Activated CD4-positive, alpha-beta T cell treated with anti-CD3 and anti-CD28 coated beads, Interleukin-2, amount 50 U/mL, for 4 hours (primary cell): Measurements from ENCODE around the gene NDUFV2.
"Not testable (repeated sequence)": the region's sequence is repeated elsewhere in the genome, so short reads cannot be mapped to it uniquely, and the experiment has no call there.

Experiments used
- DNase-seq, 2 experiments: peaks; one replicate each; pipeline ENCODE4 v3.0.0-alpha.2; 2020

Gene NDUFV2

DNA sequence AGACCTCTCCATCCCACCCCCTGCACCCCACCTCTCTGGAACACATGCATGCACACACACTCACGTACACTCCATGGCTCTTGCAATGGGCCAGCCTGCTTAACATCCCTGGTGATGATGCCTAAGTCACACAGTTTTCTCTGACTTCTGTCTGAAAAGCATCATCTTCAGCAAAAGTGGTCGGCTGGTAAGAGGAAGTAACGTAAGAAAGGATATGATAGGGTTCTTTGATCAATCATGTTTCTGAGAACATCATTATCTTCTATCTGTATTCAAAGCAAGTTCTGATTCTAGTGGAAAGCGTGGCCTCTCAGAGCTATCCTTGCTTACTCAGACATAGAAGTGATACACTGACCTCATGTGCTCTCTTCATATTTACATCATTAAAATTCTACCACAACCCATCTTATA lies 11.4 kb upstream of the NDUFV2 start:
- DNase-seq: peak in 1 of 2 experiments; percentile 45

- no peak for DNase-seq
Measured at GRCh38 chr18:9092665-9093064, 9.8 kb upstream of the NDUFV2 start.

- not testable (repeated sequence) for DNase-seq
Measured at GRCh38 chr18:9093109-9093508, 9.4 kb upstream of the NDUFV2 start.

- DNase-seq: peak; percentile 68 to 78
Measured at GRCh38 chr18:9094307-9095226, 7.9 kb upstream of the NDUFV2 start.

DNA sequence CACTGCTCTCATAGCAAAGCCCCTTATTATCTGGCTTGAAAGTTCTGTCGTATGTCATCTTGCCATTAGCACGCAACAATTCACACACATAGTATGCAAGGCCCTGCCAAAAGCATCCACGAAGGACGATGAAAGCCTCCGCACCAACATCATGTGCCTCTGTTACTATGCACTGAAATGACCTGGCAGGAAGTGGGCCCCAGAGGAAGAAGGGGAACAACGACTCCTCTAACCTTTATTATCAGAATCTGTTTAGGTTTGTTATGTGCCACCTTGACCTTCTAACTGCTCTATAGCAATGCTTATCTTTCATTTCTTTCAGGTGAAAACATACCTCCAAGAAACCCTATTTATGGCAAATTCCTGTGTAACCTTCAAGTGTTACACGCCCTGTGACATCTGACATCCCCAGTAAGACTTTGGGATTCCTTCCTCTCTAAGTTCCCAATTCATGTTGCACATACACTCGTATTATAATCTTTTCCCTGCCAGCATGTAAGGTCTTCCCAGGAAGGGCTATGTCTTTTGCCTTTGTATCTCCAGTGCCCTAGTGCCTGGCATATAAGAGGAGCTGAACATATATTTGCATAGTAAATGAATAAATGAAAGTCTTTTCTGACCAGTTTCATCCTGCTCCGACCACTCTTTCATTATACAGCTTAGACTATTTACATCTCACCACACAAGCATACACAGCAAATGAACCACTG lies 7.0 kb upstream of the NDUFV2 start:
- DNase-seq: peak in 1 of 2 experiments; percentile 44

DNA sequence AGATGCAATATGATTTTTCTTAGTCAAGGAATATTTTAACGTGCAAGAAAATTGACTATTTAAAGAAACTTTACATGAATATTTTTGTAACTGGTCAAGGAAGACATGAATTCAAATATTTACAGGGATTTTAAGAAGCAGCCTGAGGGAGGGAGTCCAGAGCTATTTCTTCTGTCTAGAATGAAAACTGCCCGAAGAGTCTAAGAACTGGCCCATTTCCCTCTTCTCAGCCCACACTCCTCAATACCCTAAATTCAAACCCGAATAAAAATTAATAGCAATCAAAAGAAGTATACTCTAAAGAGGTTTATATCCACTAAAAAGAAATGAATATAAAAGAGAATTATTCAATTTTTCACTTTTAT lies 6.5 kb upstream of the NDUFV2 start:
- no peak for DNase-seq

- DNase-seq: no peak
Measured at GRCh38 chr18:9096685-9097084, 5.8 kb upstream of the NDUFV2 start.

GRCh38 chr18:9097349-9097748 lies 5.2 kb upstream of the NDUFV2 start:
- DNase-seq: no peak

GRCh38 chr18:9100796-9101195 lies 1.7 kb upstream of the NDUFV2 start:
- DNase-seq: no peak

GRCh38 chr18:9101730-9102507 lies 580 bp upstream of the NDUFV2 start:
- DNase-seq: no peak

GRCh38 chr18:9103376-9103873 lies 926 bp downstream of the NDUFV2 start:
- DNase-seq: no peak

GRCh38 chr18:9104244-9104901 lies 1.9 kb downstream of the NDUFV2 start:
- DNase-seq: no peak

DNA sequence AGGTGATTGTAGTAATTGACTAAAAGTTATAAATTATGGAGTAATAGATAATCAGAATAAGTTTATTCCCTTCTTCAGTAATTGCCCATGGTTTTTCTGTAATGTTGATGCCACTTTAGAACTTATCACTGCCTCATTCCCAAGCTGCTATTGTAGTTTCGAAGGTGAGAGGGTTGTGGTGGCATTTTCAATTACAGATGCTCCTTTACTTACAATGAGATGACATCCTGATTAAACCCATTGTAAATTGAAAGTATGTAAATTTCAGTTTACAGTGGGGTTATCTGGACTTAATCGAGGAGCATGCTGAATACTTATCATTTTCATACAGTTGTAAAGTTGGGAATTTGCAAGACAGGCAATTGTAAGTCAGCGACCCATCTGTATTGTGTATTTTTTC lies 2.9 kb downstream of the NDUFV2 start:
- DNase-seq: no peak

GRCh38 chr18:9106094-9106493 lies 3.6 kb downstream of the NDUFV2 start:
- no peak for DNase-seq

GRCh38 chr18:9106800-9107584 lies 4.5 kb downstream of the NDUFV2 start:
- no peak for DNase-seq

DNA sequence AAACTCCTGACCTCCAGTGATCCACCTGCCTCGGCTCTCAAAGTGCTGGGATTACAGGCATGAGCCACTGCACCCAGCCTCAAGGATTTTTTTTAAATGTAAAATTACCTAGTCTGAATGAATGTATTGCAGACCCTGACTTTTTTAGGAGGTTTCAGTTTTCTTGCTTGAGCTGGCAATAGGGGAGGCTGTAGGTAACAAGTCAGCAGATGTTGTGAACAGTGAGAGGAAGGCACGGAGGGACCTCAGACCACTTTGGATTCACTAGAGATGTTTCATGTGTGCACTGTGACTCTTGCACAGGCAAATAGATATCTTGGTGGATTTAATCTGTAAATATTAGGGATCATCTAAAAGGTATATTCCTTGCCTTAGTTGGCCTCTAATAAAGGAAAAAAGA lies 6.4 kb downstream of the NDUFV2 start:
- no peak for DNase-seq

- DNase-seq: no peak
Measured at GRCh38 chr18:9109523-9109922, 7.0 kb downstream of the NDUFV2 start.

DNA sequence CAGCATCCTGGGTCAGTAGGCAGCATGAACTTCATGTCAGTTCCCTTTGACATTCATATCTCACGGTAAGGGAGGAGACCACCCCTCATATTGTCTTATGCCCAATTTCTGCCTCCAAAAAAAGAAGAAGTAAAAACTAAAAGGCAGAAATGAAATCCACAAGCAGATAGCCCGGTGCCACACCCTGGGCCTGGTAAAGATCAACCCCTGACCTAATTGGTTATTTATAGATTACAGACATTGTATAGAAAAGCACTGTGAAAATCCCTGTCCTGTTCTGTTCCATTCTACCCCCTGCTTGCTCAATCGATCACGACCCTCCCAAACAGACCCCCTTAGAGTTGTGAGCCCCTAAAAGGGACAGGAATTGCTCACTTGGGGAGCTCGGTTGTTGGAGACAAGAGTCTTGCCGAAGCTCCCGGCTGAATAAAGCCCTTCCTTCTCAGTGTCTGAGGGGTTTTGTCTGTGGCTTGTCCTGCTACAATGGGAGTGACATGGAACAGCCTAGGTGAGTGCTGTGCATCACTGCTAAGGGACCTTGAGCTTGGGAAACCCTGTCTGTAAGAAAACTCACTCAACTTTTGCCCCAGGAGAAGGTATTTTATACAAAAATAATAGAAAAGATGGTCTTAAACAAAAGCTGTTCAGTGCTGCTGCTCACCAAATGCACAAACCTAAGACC lies 11.1 kb downstream of the NDUFV2 start:
- DNase-seq: no peak

- no peak for DNase-seq
Measured at GRCh38 chr18:9115984-9116383, 13.5 kb downstream of the NDUFV2 start.

- no peak for DNase-seq
Measured at GRCh38 chr18:9117980-9118841, 15.7 kb downstream of the NDUFV2 start.
